ENCODE data around the gene RNF149. TPM values are rescaled to one million over a fixed set of nuclear protein-coding genes. Genes with fewer than 3 reads are reported as not detected.

RNF149 gene
- total and polyA plus RNA-seq, 2 donors (not counting 3 experiments of a cell fraction or from before 2014, with no cell fraction given), result 31.3 to 66.6 TPM

- no peaks in the 10 kb centered on the region for H3K27me3 ChIP-seq (ENCODE audit: control insufficient read depth in 2 of 2, insufficient read depth in 2 of 2, low read length in 2 of 2)
- ChIA-PET POLR2A (no interaction called here), CTCF (interaction anchor here (0.9 to 1.1 kb wide), 2 partner anchors 10 to 31 kb away, joined by 3 to 5 read pairs; no protein-coding TSS in a partner anchor)
Measured at GRCh38 chr2:101310834-101311695, 2.6 kb upstream of the RNF149 start.

DNA sequence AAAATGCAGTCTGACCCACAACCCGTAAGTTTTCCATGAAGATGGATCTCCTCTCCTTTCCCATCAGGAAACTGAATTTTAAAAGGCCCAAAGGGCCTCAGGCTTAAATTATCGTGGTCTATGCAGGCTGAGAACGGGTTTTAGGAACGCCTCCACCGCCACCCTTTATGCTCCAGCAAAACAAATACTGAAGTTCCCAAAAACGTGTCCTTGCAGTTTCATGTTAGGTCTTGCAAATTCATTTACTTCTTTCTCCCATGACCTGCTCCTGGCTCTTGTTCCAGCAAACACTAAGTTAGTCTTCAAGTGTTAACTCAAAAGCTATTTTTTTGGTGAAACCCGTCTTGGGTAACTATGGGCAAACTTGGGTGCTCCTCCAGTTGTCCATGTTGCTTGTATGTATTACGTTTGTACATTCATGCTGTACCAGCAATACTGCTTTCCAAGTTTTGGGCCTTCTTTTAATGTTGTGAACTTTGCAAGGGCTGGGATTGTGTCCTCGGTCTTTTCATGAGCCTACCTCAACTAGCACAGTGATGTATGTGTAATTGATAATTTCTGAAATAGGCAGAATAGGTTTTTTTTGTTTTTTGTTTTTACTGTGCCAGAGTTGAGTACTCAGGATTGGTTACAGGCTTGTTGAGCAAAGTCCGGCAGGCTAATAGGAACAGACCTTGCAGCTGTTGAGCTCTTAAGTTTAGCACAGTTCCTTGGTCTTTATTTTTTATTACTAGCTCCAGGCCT, 1.8 kb upstream of the RNF149 start:
- no peak for FAIRE-seq
- ChIA-PET CTCF (no interaction called here), POLR2A (no interaction called here)

More at GRCh38 chr2:101310834-101311695, 2.6 kb upstream of the RNF149 start:
- FAIRE-seq, result no peak
- dilution Hi-C loops (cut with MboI; ENCODE audit: extremely low pct_ligation_motif_present, low sequenced_read_pairs) (no loop called here), intact Hi-C loops (cut with micrococcal nuclease) (no loop called here)
- Histone ChIP-seq H2AFZ (ENCODE audit: low read depth, low read length) (no peak overlapping the region), H3K79me2 (ENCODE audit: control insufficient read depth, insufficient read depth, low read length) (peaks cover 26% of the 10 kb centered on the region), H3K9ac (replicated peaks; ENCODE audit: extremely low read depth, insufficient read depth, low read length) (no peak overlapping the region), H3K36me3 (ENCODE audit: control insufficient read depth in 2 of 2, extremely low read depth in 1 of 2, insufficient read depth in 2 of 2, low read length in 2 of 2) (no peaks in the 10 kb centered on the region), H3K9me3 (replicated peaks; ENCODE audit: control insufficient read depth, insufficient read depth, low read length) (no peaks in the 10 kb centered on the region), H3K4me2 (ENCODE audit: insufficient read depth, low read length) (no peak overlapping the region), H3K27ac (ENCODE audit: insufficient read depth, low read depth, low read length) (no peak overlapping the region), H4K20me1 (replicated peaks; ENCODE audit: control insufficient read depth, extremely low read depth, insufficient read depth, low read length) (peaks cover 3% of the 10 kb centered on the region), H3K4me3 (replicated peaks in 1 of 3; ENCODE audit: insufficient read depth in 1 of 3, low read depth in 1 of 3, low read length in 3 of 3) (no peak overlapping the region), H3K9me1 (replicated peaks; ENCODE audit: control insufficient read depth, extremely low read depth, insufficient read depth, low read length) (no peaks in the 10 kb centered on the region), H3K4me1 (ENCODE audit: control insufficient read depth, extremely low read depth, insufficient read depth, low read length) (peaks cover 11% of the 10 kb centered on the region)
- no TSS peak for BruUV-seq (replicated peaks)
- TF ChIP-seq JUN (IDR thresholded peaks at IDR 0.05; ENCODE audit: borderline replicate concordance, insufficient read depth, insufficient read length, low read depth) (no peak), POLR2A (IDR thresholded peaks at IDR 0.05; ENCODE audit: low read depth, low read length) (no peak), FOS (IDR thresholded peaks at IDR 0.05; ENCODE audit: borderline replicate concordance, insufficient read depth, low read length) (no peak), GATA2 (IDR thresholded peaks at IDR 0.05; ENCODE audit: insufficient read depth, insufficient read length, low read depth, low read length) (no peak)
- DNase-seq (ENCODE audit: low read depth, low spot score), result no peak

More for the DNA sequence above, 1.8 kb upstream of the RNF149 start:
- no peak overlapping the region for H3K9ac ChIP-seq (replicated peaks; ENCODE audit: extremely low read depth, insufficient read depth, low read length)
- intact Hi-C loops (cut with micrococcal nuclease) (no loop called here), dilution Hi-C loops (cut with MboI; ENCODE audit: extremely low pct_ligation_motif_present, low sequenced_read_pairs) (no loop called here)
- BruUV-seq (replicated peaks), result no TSS peak
- no peaks in the 10 kb centered on the region for H3K36me3 ChIP-seq (ENCODE audit: control insufficient read depth in 2 of 2, extremely low read depth in 1 of 2, insufficient read depth in 2 of 2, low read length in 2 of 2)
- H3K79me2 ChIP-seq (ENCODE audit: control insufficient read depth, insufficient read depth, low read length), result peaks cover 34% of the 10 kb centered on the region
- H3K9me1 ChIP-seq (replicated peaks; ENCODE audit: control insufficient read depth, extremely low read depth, insufficient read depth, low read length), result no peaks in the 10 kb centered on the region
- H3K27ac ChIP-seq (ENCODE audit: insufficient read depth, low read depth, low read length), result no peak overlapping the region
- no peaks in the 10 kb centered on the region for H3K27me3 ChIP-seq (ENCODE audit: control insufficient read depth in 2 of 2, insufficient read depth in 2 of 2, low read length in 2 of 2)
- H3K4me3 ChIP-seq (replicated peaks in 1 of 3; ENCODE audit: insufficient read depth in 1 of 3, low read depth in 1 of 3, low read length in 3 of 3), result no peak overlapping the region
- TF ChIP-seq MYC (IDR thresholded peaks at IDR 0.05; ENCODE audit: low read depth, low read length) (no peak), GATA2 (IDR thresholded peaks at IDR 0.05; ENCODE audit: insufficient read depth, insufficient read length, low read depth, low read length) (no peak), POLR2A (IDR thresholded peaks at IDR 0.05; ENCODE audit: low read depth, low read length) (no peak), FOS (IDR thresholded peaks at IDR 0.05; ENCODE audit: borderline replicate concordance, insufficient read depth, low read length) (no peak)
- TF ChIP-seq, protein P1, sequence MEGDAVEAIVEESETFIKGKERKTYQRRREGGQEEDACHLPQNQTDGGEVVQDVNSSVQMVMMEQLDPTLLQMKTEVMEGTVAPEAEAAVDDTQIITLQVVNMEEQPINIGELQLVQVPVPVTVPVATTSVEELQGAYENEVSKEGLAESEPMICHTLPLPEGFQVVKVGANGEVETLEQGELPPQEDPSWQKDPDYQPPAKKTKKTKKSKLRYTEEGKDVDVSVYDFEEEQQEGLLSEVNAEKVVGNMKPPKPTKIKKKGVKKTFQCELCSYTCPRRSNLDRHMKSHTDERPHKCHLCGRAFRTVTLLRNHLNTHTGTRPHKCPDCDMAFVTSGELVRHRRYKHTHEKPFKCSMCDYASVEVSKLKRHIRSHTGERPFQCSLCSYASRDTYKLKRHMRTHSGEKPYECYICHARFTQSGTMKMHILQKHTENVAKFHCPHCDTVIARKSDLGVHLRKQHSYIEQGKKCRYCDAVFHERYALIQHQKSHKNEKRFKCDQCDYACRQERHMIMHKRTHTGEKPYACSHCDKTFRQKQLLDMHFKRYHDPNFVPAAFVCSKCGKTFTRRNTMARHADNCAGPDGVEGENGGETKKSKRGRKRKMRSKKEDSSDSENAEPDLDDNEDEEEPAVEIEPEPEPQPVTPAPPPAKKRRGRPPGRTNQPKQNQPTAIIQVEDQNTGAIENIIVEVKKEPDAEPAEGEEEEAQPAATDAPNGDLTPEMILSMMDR (IDR thresholded peaks at IDR 0.05; ENCODE audit: extremely low read depth in 1 of 2, insufficient read depth in 1 of 2, low read depth in 1 of 2, low read length in 2 of 2), result no peak
- DNase-seq (ENCODE audit: low read depth, low spot score), result no peak
- no peak overlapping the region for H3K4me2 ChIP-seq (ENCODE audit: insufficient read depth, low read length)
- peaks cover 3% of the 10 kb centered on the region for H4K20me1 ChIP-seq (replicated peaks; ENCODE audit: control insufficient read depth, extremely low read depth, insufficient read depth, low read length)
- H3K9me3 ChIP-seq (replicated peaks; ENCODE audit: control insufficient read depth, insufficient read depth, low read length), result no peaks in the 10 kb centered on the region
- peaks cover 19% of the 10 kb centered on the region for H3K4me1 ChIP-seq (ENCODE audit: control insufficient read depth, extremely low read depth, insufficient read depth, low read length)
- H2AFZ ChIP-seq (ENCODE audit: low read depth, low read length), result no peak overlapping the region

Measured in endothelial cell of umbilical vein (primary cell).